ENCODE results near the gene ROBO3. TPM values are rescaled to one million over a fixed set of nuclear protein-coding genes. Genes with fewer than 3 reads are reported as not detected.
A peak's percentile ranks its signal among the peaks of the same experiment; 100 is the strongest.

ROBO3 gene
- total RNA-seq, 2 donors from 2014 or later: 18.0 to 30.6 TPM

DNA sequence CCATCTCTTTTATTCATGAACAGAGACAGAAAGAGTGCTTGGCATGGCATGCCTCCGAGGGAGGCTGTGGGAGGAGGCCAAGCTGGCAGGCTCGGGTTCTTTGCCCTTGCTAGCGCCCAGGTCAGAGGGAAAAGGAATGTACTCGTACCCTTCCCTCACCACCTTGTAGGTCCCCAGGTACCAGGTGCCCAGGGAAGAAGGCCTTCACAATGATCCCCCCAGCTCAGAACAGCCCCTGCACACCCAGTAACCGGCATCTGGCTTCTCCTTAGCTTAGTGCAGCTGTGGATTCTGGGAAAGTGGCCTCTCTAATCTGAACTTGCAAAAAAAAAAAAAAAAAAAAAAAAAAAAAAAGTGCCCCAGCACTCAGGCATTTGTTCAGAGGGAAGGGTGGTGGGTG, 55.1 kb downstream of the ROBO3 start:
- H3K4me1 ChIP-seq (replicated peaks): no peaks in the 10 kb centered on the region
- no peak for TF ChIP-seq POLR2A (IDR thresholded peaks at IDR 0.05)
- no peak for TF ChIP-seq POLR2AphosphoS5 (IDR thresholded peaks at IDR 0.05)
- TF ChIP-seq CTCF (IDR thresholded peaks at IDR 0.05): no peak
- no peak for DNase-seq (ENCODE audit: low spot score)
- 91% methylated on average over 5 of the region's 5 CpGs for WGBS
- no peak overlapping the region for H3K4me3 ChIP-seq
- H3K9me3 ChIP-seq: no peaks in the 10 kb centered on the region
- no peaks in the 10 kb centered on the region for H3K36me3 ChIP-seq
- no peaks in the 10 kb centered on the region for H3K27me3 ChIP-seq (replicated peaks; ENCODE audit: insufficient read depth)
- no peak overlapping the region for H3K27ac ChIP-seq
- intact Hi-C loops (cut with DNase I): no loop called here

DNA sequence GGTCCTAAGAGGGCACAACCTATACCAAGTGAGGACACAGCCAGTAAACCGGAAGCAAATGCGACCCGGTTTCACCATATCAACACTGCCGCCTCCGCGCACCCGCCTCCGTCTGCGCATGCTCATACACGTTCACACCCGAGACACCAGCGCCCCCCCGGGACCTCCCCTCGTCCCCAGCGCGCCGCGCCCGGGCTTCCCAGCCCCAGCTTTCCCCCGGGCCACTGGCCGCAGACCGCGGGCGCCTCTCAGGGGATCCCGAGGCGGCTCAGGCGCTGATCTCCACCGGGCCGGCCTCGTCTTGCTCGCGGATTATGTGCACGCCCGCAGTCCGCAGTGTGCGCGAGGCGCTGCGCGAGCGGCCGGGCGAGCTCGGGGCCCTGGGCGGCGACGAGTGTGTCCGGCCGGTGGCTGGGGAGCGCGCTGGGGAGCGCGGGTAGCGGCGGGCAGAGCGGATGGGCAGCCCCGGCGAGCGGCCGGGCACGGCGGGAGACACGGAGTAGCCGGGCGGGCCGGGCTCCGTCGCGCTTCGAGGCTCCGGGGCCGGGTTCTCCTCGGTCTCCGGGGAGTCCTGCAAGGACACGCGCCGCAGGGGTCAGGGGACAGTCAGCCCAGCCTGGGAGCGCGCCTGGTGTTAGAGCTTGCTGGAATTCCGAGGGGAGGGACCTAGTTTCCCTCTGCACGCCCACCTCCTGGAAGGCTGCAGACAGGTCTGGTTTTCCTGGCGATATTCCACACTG, 55.8 kb downstream of the ROBO3 start:
- WGBS: 12% methylated on average over 47 of the region's 82 CpGs
- Histone ChIP-seq H3K4me3 (peak overlapping the region; percentile 18 to 30), H3K27me3 (replicated peaks; ENCODE audit: insufficient read depth) (no peaks in the 10 kb centered on the region), H3K4me1 (replicated peaks) (no peaks in the 10 kb centered on the region), H3K27ac (peak overlapping the region in 1 of 2 donors; percentile 35), H3K9me3 (no peaks in the 10 kb centered on the region), H3K36me3 (no peaks in the 10 kb centered on the region)
- peak; percentile 39 for DNase-seq (ENCODE audit: low spot score)
- TF ChIP-seq CTCF (IDR thresholded peaks at IDR 0.05) (no peak), POLR2AphosphoS5 (IDR thresholded peaks at IDR 0.05) (peak; percentile 36)
- intact Hi-C loops (cut with DNase I): no loop called here

GRCh38 chr11:124922831-124923230, 57.6 kb downstream of the ROBO3 start:
- DNase-seq (ENCODE audit: low spot score): no peak
- Histone ChIP-seq H3K9me3 (no peaks in the 10 kb centered on the region), H3K27ac (no peak overlapping the region), H3K4me3 (no peak overlapping the region), H3K36me3 (no peaks in the 10 kb centered on the region), H3K4me1 (replicated peaks) (no peaks in the 10 kb centered on the region), H3K27me3 (replicated peaks; ENCODE audit: insufficient read depth) (no peaks in the 10 kb centered on the region)
- WGBS: 85% methylated on average over 4 of the region's 4 CpGs
- TF ChIP-seq POLR2A (IDR thresholded peaks at IDR 0.05) (no peak), POLR2AphosphoS5 (IDR thresholded peaks at IDR 0.05) (no peak), CTCF (IDR thresholded peaks at IDR 0.05) (no peak)
- intact Hi-C loops (cut with DNase I): no loop called here

DNA sequence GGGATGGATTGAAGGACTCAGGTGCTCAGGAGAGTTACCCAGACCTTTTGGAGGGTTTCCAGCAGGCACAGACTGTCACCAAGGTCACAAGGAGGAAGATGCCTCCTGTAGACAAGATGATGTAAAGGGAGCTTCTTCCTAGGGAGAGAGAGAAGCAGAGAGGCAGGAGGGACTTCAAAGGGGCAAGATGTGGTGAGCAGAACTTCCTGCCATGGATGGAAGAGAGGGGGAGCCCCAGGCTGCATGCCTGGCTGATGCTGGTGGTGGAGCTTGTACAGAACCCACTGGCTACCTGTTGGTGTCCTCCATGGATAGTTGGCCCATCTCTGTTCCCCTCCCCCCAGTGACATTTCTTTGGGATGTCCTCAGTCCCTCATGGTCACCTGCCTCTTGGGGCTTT, 58.1 kb downstream of the ROBO3 start:
- intact Hi-C loops (cut with DNase I): no loop called here
- no peak for DNase-seq (ENCODE audit: low spot score)
- H3K36me3 ChIP-seq: no peaks in the 10 kb centered on the region
- no peaks in the 10 kb centered on the region for H3K4me1 ChIP-seq (replicated peaks)
- TF ChIP-seq POLR2A (IDR thresholded peaks at IDR 0.05): no peak
- TF ChIP-seq POLR2AphosphoS5 (IDR thresholded peaks at IDR 0.05): no peak
- TF ChIP-seq CTCF (IDR thresholded peaks at IDR 0.05): no peak
- no peaks in the 10 kb centered on the region for H3K27me3 ChIP-seq (replicated peaks; ENCODE audit: insufficient read depth)
- no peak overlapping the region for H3K27ac ChIP-seq
- H3K4me3 ChIP-seq: no peak overlapping the region
- no peaks in the 10 kb centered on the region for H3K9me3 ChIP-seq

GRCh38 chr11:124928942-124929665, 63.9 kb downstream of the ROBO3 start:
- no peak overlapping the region for H3K27ac ChIP-seq
- H3K36me3 ChIP-seq: no peaks in the 10 kb centered on the region
- 36% methylated on average over 4 of the region's 4 CpGs for WGBS
- TF ChIP-seq CTCF (IDR thresholded peaks at IDR 0.05): no peak
- TF ChIP-seq POLR2A (IDR thresholded peaks at IDR 0.05): no peak
- no peak for TF ChIP-seq POLR2AphosphoS5 (IDR thresholded peaks at IDR 0.05)
- no peaks in the 10 kb centered on the region for H3K9me3 ChIP-seq
- DNase-seq (ENCODE audit: low spot score): no peak
- intact Hi-C loops (cut with DNase I): no loop called here
- H3K4me3 ChIP-seq: no peak overlapping the region
- H3K4me1 ChIP-seq (replicated peaks): no peaks in the 10 kb centered on the region
- H3K27me3 ChIP-seq (replicated peaks; ENCODE audit: insufficient read depth): no peaks in the 10 kb centered on the region
